GM21367 (cell line): ENCODE results near the gene PRR18.

Experiments
- ATAC-seq: cut with Tn5 transposase; IDR thresholded peaks from one replicate; pipeline ENCODE4 v1.9.1; 2021; ENCODE audit not compliant: unreplicated experiment

PRR18 gene

GRCh38 chr6:166334878-166335277 lies 26.7 kb upstream of the PRR18 start:
- no peak for ATAC-seq

- peak; percentile 77 for ATAC-seq
Measured at GRCh38 chr6:166333172-166333995, 25.2 kb upstream of the PRR18 start.

GRCh38 chr6:166331503-166332415 lies 23.6 kb upstream of the PRR18 start:
- no peak for ATAC-seq

DNA sequence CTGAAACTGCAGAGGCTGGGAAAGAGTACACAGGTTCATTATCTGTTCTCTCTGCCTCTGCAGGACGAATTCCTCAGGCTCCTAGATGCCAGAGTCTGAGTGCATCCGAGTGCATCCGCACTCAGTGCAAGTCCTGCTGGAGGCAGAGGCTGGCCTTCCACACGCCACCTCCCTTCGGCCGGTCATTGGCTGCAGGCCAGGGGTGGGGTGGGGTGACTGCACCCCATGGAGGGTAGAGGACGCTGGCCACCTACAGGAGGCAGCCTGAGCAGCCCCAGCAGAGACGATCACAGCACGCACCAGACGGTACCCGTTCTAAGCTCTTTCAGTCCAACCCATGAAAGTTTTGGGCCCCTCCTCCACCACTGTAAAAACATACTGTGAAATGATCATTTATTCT lies 22.4 kb upstream of the PRR18 start:
- ATAC-seq, result no peak

- peak; percentile 90 for ATAC-seq
Measured at GRCh38 chr6:166325383-166326042, 17.3 kb upstream of the PRR18 start.

DNA sequence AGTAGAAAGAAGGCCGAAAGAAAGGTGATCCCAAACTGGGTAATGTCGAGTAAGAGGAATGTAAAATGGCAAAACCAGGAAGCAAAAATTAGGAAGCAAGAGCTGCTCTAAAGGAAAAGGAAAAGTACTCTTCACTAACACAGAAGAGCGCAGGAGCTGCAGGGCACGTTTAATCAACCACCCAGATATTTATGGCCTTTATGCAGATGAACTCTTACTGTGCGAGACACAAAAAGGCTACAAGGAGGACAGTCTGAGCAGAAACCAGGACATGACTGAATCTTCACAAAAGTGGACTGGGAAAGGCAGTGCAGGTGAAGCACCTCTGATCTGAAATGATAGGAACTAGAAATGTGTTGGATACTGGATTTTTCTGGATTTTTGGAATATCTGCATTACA lies 15.2 kb upstream of the PRR18 start:
- ATAC-seq, result no peak

DNA sequence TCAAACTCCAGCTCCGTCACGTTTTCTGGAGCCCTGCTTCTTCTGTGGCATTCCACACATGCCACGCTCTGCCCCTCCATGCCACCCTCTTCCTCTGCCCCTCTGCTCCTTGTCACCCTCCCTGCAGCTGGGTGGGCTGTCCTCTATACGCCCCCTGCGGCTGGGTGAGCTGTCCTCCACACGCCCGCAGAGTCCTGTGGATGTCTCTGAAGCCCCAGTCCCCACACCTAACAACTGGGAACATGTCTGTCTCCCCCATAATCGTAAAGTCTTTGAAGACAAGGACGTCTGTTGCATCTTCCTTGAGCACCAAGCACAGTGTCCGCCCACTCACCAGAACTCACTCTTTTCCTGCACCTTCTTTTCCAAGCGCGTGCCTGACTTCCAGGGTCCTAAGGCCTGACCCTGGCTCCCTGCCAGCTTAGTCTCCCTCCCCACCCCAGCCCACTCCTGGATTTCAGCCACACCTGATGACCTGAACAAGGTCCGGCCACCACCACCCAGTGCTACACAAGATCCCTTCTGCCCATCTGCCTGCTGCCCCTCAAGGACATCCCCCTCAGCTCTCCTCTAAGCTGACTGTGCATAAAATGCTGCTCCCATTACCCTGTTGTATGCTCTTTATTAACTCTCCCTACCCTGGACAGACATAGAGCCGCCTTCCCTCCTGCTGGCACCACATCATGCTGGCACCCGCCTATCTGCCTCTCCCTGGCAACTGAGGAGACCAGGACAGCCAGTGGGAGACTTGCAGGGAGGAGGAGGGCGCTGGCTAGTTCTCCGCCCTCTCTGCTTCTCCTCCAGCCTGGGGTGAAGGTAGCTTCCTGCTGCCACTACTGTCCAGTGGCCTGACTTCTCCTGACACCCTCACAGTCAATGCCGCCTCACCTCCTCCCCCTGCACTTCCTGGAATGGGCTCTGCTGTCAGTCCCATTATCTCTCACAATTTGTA lies 10.7 kb upstream of the PRR18 start:
- ATAC-seq, result no peak

DNA sequence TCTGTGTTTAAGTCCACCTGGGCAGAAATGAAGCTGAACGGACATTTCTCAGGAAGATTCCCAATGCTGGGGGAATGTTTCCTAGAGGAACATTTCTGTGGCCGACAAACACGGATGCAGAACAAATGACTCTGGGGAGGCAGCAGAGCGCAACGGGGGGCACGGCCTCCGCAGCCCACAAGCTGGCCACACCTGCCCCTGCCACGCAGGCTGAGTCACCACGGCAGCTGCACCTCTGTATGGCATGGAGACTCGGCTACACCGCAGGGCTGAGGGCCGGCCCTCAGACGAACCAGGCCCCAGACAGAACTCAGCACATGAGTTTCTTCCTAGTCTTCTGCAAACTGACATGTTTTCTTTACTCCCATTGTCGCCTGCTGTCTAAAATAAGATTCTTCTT lies 10.0 kb upstream of the PRR18 start:
- ATAC-seq, result no peak

GRCh38 chr6:166317261-166318212 lies 9.3 kb upstream of the PRR18 start:
- ATAC-seq, result no peak

GRCh38 chr6:166315436-166315835 lies 7.2 kb upstream of the PRR18 start:
- no peak for ATAC-seq

DNA sequence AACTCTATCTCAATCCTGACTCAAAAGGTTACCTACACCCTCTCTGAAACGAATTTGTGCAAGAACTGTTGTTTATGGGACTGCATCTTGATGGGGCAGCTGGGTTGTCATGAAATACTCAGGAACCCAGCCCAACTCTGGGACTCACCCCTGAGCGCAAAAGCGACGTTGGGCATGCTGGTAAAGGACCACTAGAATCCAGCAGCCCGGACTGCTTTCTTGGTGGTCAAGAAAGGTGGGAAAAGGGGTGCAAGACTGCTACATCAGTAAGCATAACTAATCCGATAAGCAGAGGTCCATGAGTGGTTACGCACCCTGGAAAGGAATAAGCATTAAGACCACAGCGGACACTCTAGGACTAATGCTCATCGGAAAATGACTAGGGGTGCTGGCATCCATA lies 6.3 kb upstream of the PRR18 start:
- ATAC-seq, result no peak

GRCh38 chr6:166313255-166314070 lies 5.3 kb upstream of the PRR18 start:
- ATAC-seq, result no peak

GRCh38 chr6:166312832-166313231 lies 4.6 kb upstream of the PRR18 start:
- ATAC-seq, result no peak

- ATAC-seq, result no peak
Measured at GRCh38 chr6:166310634-166311033, 2.4 kb upstream of the PRR18 start.

- no peak for ATAC-seq
Measured at GRCh38 chr6:166309977-166310376, 1.8 kb upstream of the PRR18 start.

GRCh38 chr6:166308769-166309589 lies 787 bp upstream of the PRR18 start:
- ATAC-seq, result no peak
